ENCODE results near the gene TMEM8B.
A peak's percentile ranks its signal among the peaks of the same experiment; 100 is the strongest.

The TMEM8B gene

DNA sequence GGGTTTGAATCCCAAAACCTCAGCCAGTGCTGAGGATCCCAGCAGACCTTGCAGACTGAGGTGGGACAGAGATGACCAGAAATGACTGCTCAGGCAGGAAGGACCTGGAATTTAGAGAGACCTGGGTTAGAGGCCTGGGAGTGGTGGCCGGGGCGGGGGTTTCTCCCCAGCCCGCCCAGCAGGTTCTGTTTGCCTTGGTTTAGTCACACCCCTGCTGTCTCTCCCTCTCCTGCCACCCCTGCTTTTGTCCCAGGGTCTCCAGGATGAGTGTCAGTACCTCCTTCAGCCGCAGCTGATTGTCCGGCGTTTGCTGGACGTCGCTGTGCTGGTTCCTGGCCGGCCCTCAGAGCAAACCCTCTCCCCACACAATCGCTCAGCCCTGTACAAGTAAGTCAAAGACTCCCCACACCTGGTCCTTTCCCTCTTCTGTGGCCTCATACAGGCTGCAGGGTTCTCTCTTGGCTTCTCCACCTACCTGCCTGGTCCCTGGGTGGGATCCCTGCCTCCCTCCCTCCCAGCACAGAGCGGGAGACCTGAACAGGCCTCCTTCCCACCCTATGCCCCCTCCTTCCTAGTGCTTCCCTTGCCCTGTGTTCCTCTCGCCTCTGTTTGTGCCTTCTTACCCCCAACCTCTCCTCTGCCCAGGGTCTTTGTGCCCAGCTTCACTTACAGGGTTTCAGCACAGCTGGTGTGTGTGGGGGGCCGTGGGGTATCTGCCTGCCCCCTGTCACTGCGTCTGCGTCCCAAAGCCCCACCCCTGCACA is 12.0 kb downstream of the TMEM8B start:
- DNase-seq (ENCODE audit: low spot score), result no peak
- no peak overlapping the region for H3K4me3 ChIP-seq
- no peak overlapping the region for H3K27ac ChIP-seq
- TF ChIP-seq, protein P1, sequence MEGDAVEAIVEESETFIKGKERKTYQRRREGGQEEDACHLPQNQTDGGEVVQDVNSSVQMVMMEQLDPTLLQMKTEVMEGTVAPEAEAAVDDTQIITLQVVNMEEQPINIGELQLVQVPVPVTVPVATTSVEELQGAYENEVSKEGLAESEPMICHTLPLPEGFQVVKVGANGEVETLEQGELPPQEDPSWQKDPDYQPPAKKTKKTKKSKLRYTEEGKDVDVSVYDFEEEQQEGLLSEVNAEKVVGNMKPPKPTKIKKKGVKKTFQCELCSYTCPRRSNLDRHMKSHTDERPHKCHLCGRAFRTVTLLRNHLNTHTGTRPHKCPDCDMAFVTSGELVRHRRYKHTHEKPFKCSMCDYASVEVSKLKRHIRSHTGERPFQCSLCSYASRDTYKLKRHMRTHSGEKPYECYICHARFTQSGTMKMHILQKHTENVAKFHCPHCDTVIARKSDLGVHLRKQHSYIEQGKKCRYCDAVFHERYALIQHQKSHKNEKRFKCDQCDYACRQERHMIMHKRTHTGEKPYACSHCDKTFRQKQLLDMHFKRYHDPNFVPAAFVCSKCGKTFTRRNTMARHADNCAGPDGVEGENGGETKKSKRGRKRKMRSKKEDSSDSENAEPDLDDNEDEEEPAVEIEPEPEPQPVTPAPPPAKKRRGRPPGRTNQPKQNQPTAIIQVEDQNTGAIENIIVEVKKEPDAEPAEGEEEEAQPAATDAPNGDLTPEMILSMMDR (IDR thresholded peaks at IDR 0.05), result no peak

DNA sequence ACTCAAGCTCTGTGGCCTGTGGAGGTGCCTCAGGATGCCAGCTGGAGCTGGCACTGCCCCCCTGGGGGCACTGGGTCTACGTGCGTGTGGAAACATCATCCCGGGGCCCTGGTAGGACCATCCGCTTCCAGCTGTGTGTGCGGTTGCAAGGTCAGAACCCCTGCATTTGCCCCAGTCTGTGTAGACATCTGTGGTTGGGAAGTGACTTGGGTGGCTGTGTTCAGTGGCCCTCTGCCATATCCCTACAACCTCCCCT is 12.5 kb downstream of the TMEM8B start:
- TF ChIP-seq, protein P1 (IDR thresholded peaks at IDR 0.05), result no peak
- no peak overlapping the region for H3K4me3 ChIP-seq
- H3K27ac ChIP-seq, result no peak overlapping the region
- DNase-seq (ENCODE audit: low spot score), result no peak

DNA sequence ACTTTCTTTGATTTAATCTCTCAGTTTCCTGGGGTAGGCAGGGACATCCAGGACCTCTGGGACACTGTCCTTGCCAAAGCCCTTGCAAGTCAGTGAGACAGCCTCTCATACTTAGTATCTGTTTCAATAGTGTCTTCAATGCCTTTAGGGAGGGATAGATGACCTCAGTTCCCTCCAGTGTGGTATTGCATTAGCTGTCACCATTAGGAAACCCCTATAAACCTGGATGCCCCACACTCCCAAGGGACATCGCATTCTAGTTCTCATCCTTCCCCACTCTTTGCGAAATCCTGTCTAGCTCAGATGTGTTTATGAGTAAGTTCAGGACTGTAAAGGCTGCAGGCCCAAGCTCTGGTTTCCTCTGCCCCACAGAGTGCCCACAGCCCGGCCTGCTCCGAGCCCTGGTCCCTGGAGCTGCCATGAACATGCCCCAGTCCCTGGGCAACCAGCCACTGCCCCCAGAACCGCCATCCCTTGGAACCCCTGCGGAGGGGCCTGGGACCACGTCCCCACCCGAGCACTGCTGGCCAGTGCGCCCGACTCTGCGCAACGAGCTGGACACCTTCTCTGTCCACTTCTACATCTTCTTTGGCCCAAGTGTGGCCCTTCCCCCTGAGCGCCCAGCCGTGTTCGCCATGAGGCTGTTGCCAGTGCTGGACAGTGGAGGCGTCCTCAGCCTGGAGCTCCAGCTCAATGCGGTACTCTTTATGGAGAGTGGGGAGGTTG is 13.2 kb downstream of the TMEM8B start:
- Histone ChIP-seq H3K27ac (no peak overlapping the region), H3K4me3 (no peak overlapping the region)
- no peak for DNase-seq (ENCODE audit: low spot score)
- TF ChIP-seq, protein P1 (IDR thresholded peaks at IDR 0.05), result no peak

DNA sequence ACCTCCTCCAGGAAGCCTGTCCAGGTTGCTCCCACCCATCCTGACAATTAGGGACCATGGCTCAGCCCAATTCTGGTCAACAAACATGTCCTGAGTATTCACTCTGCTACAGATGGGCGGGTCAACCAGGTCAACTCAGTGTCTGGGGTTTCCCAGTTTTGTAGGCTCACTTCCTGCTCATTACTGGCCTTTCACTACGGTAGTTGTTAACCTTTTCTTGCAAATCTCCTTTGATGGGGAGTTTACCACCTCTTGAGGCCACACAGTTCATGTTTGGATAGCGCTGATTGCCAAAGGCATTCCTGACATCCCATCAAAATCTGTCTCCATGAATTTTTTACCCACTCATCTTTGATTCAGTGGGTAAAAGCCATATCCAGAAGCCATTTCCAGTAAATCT is 13.8 kb downstream of the TMEM8B start:
- TF ChIP-seq, protein P1 (IDR thresholded peaks at IDR 0.05), result no peak
- Histone ChIP-seq H3K27ac (no peak overlapping the region), H3K4me3 (no peak overlapping the region)
- DNase-seq (ENCODE audit: low spot score), result no peak

DNA sequence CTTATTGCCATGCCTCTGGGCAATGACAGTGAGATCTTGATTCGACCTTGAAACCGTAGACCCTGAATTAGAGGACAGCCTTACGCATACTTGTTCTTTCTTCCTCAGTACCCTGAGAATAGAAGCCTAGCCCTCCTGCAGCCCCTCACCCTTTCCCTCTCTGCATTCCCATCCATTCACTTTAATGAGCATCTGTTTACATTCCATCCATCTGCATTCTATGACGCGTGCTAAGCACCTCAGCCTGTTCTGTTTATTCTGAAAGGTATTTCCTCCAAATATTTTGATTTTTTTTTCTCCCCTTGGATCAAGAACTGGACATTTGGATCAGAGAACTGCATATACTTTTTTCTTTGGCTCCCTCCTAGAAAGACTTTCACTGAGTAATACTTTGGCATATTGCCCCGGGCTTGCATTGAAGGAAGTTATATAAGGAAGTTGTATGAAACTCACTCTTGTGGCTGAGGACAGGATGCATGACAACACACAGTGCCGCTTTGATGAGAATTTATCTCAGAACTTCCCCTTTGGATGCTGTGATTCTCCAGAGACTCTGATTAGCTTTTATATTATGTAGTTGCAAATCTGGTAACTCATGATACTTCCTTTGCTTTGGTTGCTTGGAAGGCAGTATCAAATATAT is 15.7 kb downstream of the TMEM8B start:
- Histone ChIP-seq H3K27ac (peak overlapping the region; percentile 36 to 71), H3K4me3 (no peak overlapping the region)
- TF ChIP-seq, protein P1 (IDR thresholded peaks at IDR 0.05), result no peak
- DNase-seq (ENCODE audit: low spot score), result no peak

DNA sequence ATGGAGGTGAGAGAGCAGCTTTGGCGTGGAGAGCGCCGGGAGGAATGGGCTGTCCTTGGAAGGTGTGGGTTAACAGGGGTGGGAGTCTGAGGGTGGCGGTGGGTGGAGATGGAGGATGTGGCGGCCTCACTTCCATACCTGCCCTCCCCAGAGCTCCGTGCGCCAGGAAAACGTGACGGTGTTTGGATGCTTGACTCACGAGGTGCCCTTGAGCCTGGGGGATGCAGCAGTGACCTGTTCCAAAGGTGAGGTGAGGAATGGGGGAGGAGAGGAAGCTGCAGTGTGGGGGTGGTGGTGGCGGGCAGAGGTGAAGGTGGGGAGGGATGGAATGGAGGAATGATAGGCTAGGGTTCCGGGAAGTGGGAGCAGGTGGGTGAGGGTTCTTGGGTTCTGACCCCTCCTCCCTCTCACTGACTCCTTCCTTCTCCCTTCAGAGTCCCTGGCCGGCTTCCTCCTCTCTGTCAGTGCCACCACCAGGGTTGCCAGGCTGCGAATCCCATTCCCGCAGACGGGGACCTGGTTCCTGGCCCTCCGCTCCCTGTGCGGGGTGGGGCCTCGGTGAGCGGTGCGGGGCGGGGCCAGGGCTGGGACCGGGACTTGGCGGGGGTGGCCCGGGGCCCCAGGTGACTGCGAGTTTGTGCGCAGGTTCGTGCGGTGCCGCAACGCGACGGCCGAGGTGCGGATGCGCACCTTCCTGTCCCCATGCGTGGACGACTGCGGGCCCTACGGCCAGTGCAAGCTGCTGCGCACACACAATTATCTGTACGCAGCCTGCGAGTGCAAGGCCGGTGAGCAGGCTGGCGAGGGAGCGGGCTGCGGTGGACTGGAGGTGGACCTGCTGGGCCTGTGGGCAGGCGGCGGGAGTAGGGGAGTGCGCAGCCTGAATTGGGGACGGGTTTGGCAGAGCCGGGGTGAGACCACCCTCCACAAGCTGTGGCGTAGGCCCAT is 17.1 kb downstream of the TMEM8B start:
- peak overlapping the region in 1 of 2 donors; percentile 39 for H3K27ac ChIP-seq
- DNase-seq (ENCODE audit: low spot score), result no peak
- TF ChIP-seq, protein P1 (IDR thresholded peaks at IDR 0.05), result no peak
- no peak overlapping the region for H3K4me3 ChIP-seq
